Stimulated activated naive B cell treated with anti-CD40 and anti-IgM and Interleukin-4, amounts not matched to agents 10 μg/mL and 1 μg/mL and 100 μg/mL, for 72 hours (primary cell): ENCODE data around the gene AHCY.
"Not testable (repeated sequence)": the region's sequence is repeated elsewhere in the genome, so short reads cannot be mapped to it uniquely, and the experiment has no call there.

Source experiments
- ATAC-seq, 2 donors: fragments of 150-1000 bp; cut with Tn5 transposase; replicated peaks; 2 replicates each; pipeline ENCODE4 v1.10.0; 2021; ENCODE audit warnings: moderate library complexity in 1 of 2
- DNase-seq: peaks from one replicate; pipeline ENCODE4 v3.0.0; 2021
- H3K27ac Mint-ChIP-seq: one replicate; pipeline ENCODE4 v1.8.0; 2022; ENCODE audit warnings: mild to moderate bottlenecking, mixed read lengths
- H3K27me3 Mint-ChIP-seq, 2 donors: one replicate each; pipeline ENCODE4 v1.8.0; 2022; ENCODE audit warnings: mixed read lengths in 2 of 2
- H3K36me3 Mint-ChIP-seq, 2 donors: one replicate each; pipeline ENCODE4 v1.8.0; 2022; ENCODE audit warnings: mixed read lengths in 2 of 2, mild to moderate bottlenecking in 1 of 2
- H3K4me1 Mint-ChIP-seq, 2 donors: one replicate each; pipeline ENCODE4 v1.8.0; 2022; ENCODE audit warnings: mixed read lengths in 2 of 2, mild to moderate bottlenecking in 1 of 2
- H3K4me3 Mint-ChIP-seq, 2 donors: one replicate each; pipeline ENCODE4 v1.8.0; 2022; ENCODE audit warnings: mild to moderate bottlenecking in 2 of 2, mixed read lengths in 2 of 2, moderate library complexity in 1 of 2
- H3K9me3 Mint-ChIP-seq, 2 donors: one replicate each; pipeline ENCODE4 v1.8.0; 2022; ENCODE audit warnings: mixed read lengths in 2 of 2, mild to moderate bottlenecking in 1 of 2

AHCY gene

GRCh38 chr20:34298294-34298784 lies 4.8 kb downstream of the AHCY start:
- not testable (repeated sequence) for H3K9me3 Mint-ChIP-seq, H3K27ac Mint-ChIP-seq, H3K4me3 Mint-ChIP-seq, H3K27me3 Mint-ChIP-seq, ATAC-seq, DNase-seq
- H3K4me1 Mint-ChIP-seq, result peaks cover 12 to 32% of the 10 kb centered on the region in 2 donors
- H3K36me3 Mint-ChIP-seq, result peaks cover 25 to 34% of the 10 kb centered on the region in 2 donors

GRCh38 chr20:34296468-34296867 lies 6.7 kb downstream of the AHCY start:
- Mint-ChIP-seq H3K4me1 (peaks cover 8 to 16% of the 10 kb centered on the region in 2 donors), H3K36me3 (peaks cover 40 to 50% of the 10 kb centered on the region in 2 donors), H3K27ac (no peak overlapping the region), H3K27me3 (no peaks in the 10 kb centered on the region), H3K9me3 (no peaks in the 10 kb centered on the region), H3K4me3 (no peak overlapping the region)
- ATAC-seq, result no peak
- no peak for DNase-seq

- Mint-ChIP-seq H3K4me1 (peaks cover 4 to 11% of the 10 kb centered on the region in 2 donors), H3K4me3 (no peak overlapping the region), H3K9me3 (no peaks in the 10 kb centered on the region), H3K36me3 (peaks cover 51 to 60% of the 10 kb centered on the region in 2 donors), H3K27me3 (no peaks in the 10 kb centered on the region), H3K27ac (no peak overlapping the region)
- ATAC-seq (no peak), DNase-seq (no peak)
These were observed 7.9 kb downstream of the AHCY start for GRCh38 chr20:34295284-34295683.

- no peaks in the 10 kb centered on the region for H3K27me3 Mint-ChIP-seq
- no peaks in the 10 kb centered on the region for H3K9me3 Mint-ChIP-seq
- DNase-seq (no peak), ATAC-seq (no peak)
- peaks cover 4 to 11% of the 10 kb centered on the region in 2 donors for H3K4me1 Mint-ChIP-seq
- no peak overlapping the region for H3K27ac Mint-ChIP-seq
- peaks cover 57 to 68% of the 10 kb centered on the region in 2 donors for H3K36me3 Mint-ChIP-seq
- no peak overlapping the region for H3K4me3 Mint-ChIP-seq
These were observed 8.6 kb downstream of the AHCY start for GRCh38 chr20:34294563-34294962.

GRCh38 chr20:34293589-34293988 lies 9.6 kb downstream of the AHCY start:
- Mint-ChIP-seq H3K4me3 (no peak overlapping the region), H3K27me3 (no peaks in the 10 kb centered on the region), H3K9me3 (no peaks in the 10 kb centered on the region), H3K27ac (no peak overlapping the region), H3K36me3 (peaks cover 61 to 73% of the 10 kb centered on the region in 2 donors), H3K4me1 (peaks cover 4 to 11% of the 10 kb centered on the region in 2 donors)
- DNase-seq, result no peak
- ATAC-seq, result no peak

- peaks cover 3 to 11% of the 10 kb centered on the region in 2 donors for H3K4me1 Mint-ChIP-seq
- peaks cover 61 to 76% of the 10 kb centered on the region in 2 donors for H3K36me3 Mint-ChIP-seq
- ATAC-seq (no peak), DNase-seq (no peak)
- H3K27me3 Mint-ChIP-seq, result no peaks in the 10 kb centered on the region
- no peak overlapping the region for H3K27ac Mint-ChIP-seq
- H3K4me3 Mint-ChIP-seq, result no peak overlapping the region
- no peaks in the 10 kb centered on the region for H3K9me3 Mint-ChIP-seq
These were observed 10.0 kb downstream of the AHCY start for GRCh38 chr20:34293119-34293518.

- Mint-ChIP-seq H3K4me3 (no peak overlapping the region), H3K4me1 (peaks cover 4 to 11% of the 10 kb centered on the region in 2 donors), H3K27me3 (no peaks in the 10 kb centered on the region), H3K27ac (no peak overlapping the region), H3K9me3 (no peaks in the 10 kb centered on the region), H3K36me3 (peaks cover 62 to 79% of the 10 kb centered on the region in 2 donors)
- no peak for DNase-seq
- ATAC-seq, result no peak
These were observed 10.7 kb downstream of the AHCY start for GRCh38 chr20:34292496-34292895.

GRCh38 chr20:34290471-34290870 lies 12.7 kb downstream of the AHCY start:
- Mint-ChIP-seq H3K36me3 (peaks cover 63 to 79% of the 10 kb centered on the region in 2 donors), H3K4me3 (no peak overlapping the region), H3K9me3 (no peaks in the 10 kb centered on the region), H3K27ac (no peak overlapping the region), H3K4me1 (peaks cover 5 to 6% of the 10 kb centered on the region in 2 donors), H3K27me3 (no peaks in the 10 kb centered on the region)
- DNase-seq (no peak), ATAC-seq (no peak)

GRCh38 chr20:34287500-34287899 lies 15.7 kb downstream of the AHCY start:
- not testable (repeated sequence) for DNase-seq, H3K4me1 Mint-ChIP-seq, ATAC-seq, H3K4me3 Mint-ChIP-seq, H3K9me3 Mint-ChIP-seq, H3K27me3 Mint-ChIP-seq
- H3K36me3 Mint-ChIP-seq, result peaks cover 48 to 79% of the 10 kb centered on the region in 2 donors
- H3K27ac Mint-ChIP-seq, result peak overlapping the region; percentile 85

- Mint-ChIP-seq H3K27me3 (no peaks in the 10 kb centered on the region), H3K9me3 (no peaks in the 10 kb centered on the region), H3K4me3 (no peak overlapping the region), H3K4me1 (peaks cover 0 to 3% of the 10 kb centered on the region in 2 donors), H3K27ac (no peak overlapping the region), H3K36me3 (peaks cover 37 to 73% of the 10 kb centered on the region in 2 donors)
- no peak for DNase-seq
- ATAC-seq, result no peak
These were observed 17.7 kb downstream of the AHCY start for GRCh38 chr20:34285450-34285849.

- Mint-ChIP-seq H3K36me3 (peaks cover 33 to 73% of the 10 kb centered on the region in 2 donors), H3K27me3 (no peaks in the 10 kb centered on the region), H3K27ac (peak overlapping the region; percentile 47), H3K9me3 (no peaks in the 10 kb centered on the region), H3K4me1 (peaks cover 0 to 3% of the 10 kb centered on the region in 2 donors), H3K4me3 (no peak overlapping the region)
- ATAC-seq, result no peak
- no peak for DNase-seq
These were observed 19.3 kb downstream of the AHCY start for GRCh38 chr20:34283844-34284243.

GRCh38 chr20:34282041-34282440 lies 21.1 kb downstream of the AHCY start:
- Mint-ChIP-seq H3K9me3 (no peaks in the 10 kb centered on the region), H3K4me3 (no peak overlapping the region), H3K36me3 (peaks cover 43 to 75% of the 10 kb centered on the region in 2 donors), H3K27me3 (no peaks in the 10 kb centered on the region), H3K4me1 (peaks cover 0 to 2% of the 10 kb centered on the region in 2 donors), H3K27ac (no peak overlapping the region)
- ATAC-seq (no peak), DNase-seq (no peak)

GRCh38 chr20:34281177-34281576 lies 22.0 kb downstream of the AHCY start:
- no peak for DNase-seq
- H3K27me3 Mint-ChIP-seq, result no peaks in the 10 kb centered on the region
- no peaks in the 10 kb centered on the region for H3K9me3 Mint-ChIP-seq
- no peaks in the 10 kb centered on the region for H3K4me1 Mint-ChIP-seq
- no peak overlapping the region for H3K27ac Mint-ChIP-seq
- H3K36me3 Mint-ChIP-seq, result peaks cover 48 to 76% of the 10 kb centered on the region in 2 donors
- no peak for ATAC-seq
- no peak overlapping the region for H3K4me3 Mint-ChIP-seq

- Mint-ChIP-seq H3K4me3 (no peak overlapping the region), H3K4me1 (peaks cover 8 to 17% of the 10 kb centered on the region in 2 donors), H3K36me3 (peaks cover 50 to 69% of the 10 kb centered on the region in 2 donors), H3K9me3 (no peaks in the 10 kb centered on the region), H3K27ac (no peak overlapping the region), H3K27me3 (no peaks in the 10 kb centered on the region)
- DNase-seq (no peak), ATAC-seq (no peak)
These were observed 28.5 kb downstream of the AHCY start for GRCh38 chr20:34274694-34275093.

- H3K36me3 Mint-ChIP-seq, result peaks cover 47 to 56% of the 10 kb centered on the region in 2 donors
- no peaks in the 10 kb centered on the region for H3K9me3 Mint-ChIP-seq
- no peak overlapping the region for H3K27ac Mint-ChIP-seq
- H3K4me3 Mint-ChIP-seq, result no peak overlapping the region
- ATAC-seq, result no peak
- no peak for DNase-seq
- H3K27me3 Mint-ChIP-seq, result peaks cover 0 to 14% of the 10 kb centered on the region in 2 donors
- H3K4me1 Mint-ChIP-seq, result peaks cover 13 to 30% of the 10 kb centered on the region in 2 donors
These were observed 31.2 kb downstream of the AHCY start for GRCh38 chr20:34271956-34272355.
